ENCODE measurements around the gene FMNL2.

The FMNL2 gene

GRCh38 chr2:152646264-152646663, 311.3 kb downstream of the FMNL2 start:
- TF ChIP-seq GATA1 (IDR thresholded peaks at IDR 0.05; ENCODE audit: low read depth, low read length) (no peak), POLR2A (IDR thresholded peaks at IDR 0.05; ENCODE audit: low read length) (no peak)
- no peak for DNase-seq

GRCh38 chr2:152646775-152647174, 311.8 kb downstream of the FMNL2 start:
- TF ChIP-seq GATA1 (IDR thresholded peaks at IDR 0.05; ENCODE audit: low read depth, low read length) (no peak), POLR2A (IDR thresholded peaks at IDR 0.05; ENCODE audit: low read length) (no peak)
- DNase-seq, result no peak

GRCh38 chr2:152647552-152647951, 312.6 kb downstream of the FMNL2 start:
- TF ChIP-seq POLR2A (IDR thresholded peaks at IDR 0.05; ENCODE audit: low read length) (no peak), GATA1 (IDR thresholded peaks at IDR 0.05; ENCODE audit: low read depth, low read length) (no peak)
- DNase-seq, result no peak

GRCh38 chr2:152648336-152648735, 313.4 kb downstream of the FMNL2 start:
- no peak for DNase-seq
- TF ChIP-seq POLR2A (IDR thresholded peaks at IDR 0.05; ENCODE audit: low read length) (peak; percentile 7), GATA1 (IDR thresholded peaks at IDR 0.05; ENCODE audit: low read depth, low read length) (no peak)

- DNase-seq, result no peak
Measured at GRCh38 chr2:152649997-152650396, 315.0 kb downstream of the FMNL2 start.

GRCh38 chr2:152650768-152651371, 315.9 kb downstream of the FMNL2 start:
- TF ChIP-seq POLR2A (IDR thresholded peaks at IDR 0.05; ENCODE audit: low read length), result no peak
- no peak for TF ChIP-seq GATA1 (IDR thresholded peaks at IDR 0.05; ENCODE audit: low read depth, low read length)
- DNase-seq, result no peak

More at GRCh38 chr2:152649997-152650396, 315.0 kb downstream of the FMNL2 start:
- TF ChIP-seq GATA1 (IDR thresholded peaks at IDR 0.05; ENCODE audit: low read depth, low read length) (no peak), POLR2A (IDR thresholded peaks at IDR 0.05; ENCODE audit: low read length) (no peak)

DNA sequence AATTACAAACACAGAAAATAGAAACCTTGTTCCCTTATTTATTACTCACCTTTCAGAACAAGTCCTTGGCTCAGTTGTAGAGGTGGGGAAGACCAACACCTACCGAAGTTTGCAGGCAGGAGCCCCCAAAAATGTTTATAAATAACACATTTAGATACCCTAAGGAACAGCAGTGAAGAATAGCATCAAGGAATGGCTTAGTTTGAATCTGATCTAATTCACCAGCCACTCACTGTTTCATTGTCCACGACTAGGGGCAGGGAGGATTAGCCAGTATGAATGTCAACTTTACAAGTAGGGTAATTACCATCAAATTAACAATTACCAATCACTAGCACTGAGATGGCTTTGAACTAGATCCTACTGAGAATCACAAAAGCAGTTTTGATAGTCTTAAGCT, 316.9 kb downstream of the FMNL2 start:
- DNase-seq, result no peak
- TF ChIP-seq POLR2A (IDR thresholded peaks at IDR 0.05; ENCODE audit: low read length) (no peak), GATA1 (IDR thresholded peaks at IDR 0.05; ENCODE audit: low read depth, low read length) (no peak)

DNA sequence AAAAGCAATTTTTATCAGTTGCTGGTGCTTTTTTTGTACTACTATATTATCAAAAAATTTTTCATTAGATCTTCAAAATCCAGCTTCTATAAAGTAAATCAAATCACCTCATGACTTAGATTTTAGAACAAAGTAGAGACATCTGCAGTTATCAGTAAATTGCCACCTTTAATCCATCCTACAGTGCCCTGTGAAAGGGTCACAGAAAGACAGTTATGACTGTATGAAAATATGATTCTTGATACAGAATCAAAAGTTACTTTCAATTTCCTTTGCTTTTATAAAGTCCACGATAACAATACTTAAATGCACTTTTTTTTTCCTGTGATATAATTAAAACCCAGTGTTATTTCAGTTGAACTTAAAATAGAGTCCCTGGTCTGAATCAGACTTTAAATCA, 320.9 kb downstream of the FMNL2 start:
- DNase-seq, result no peak
- TF ChIP-seq GATA1 (IDR thresholded peaks at IDR 0.05; ENCODE audit: low read depth, low read length) (no peak), POLR2A (IDR thresholded peaks at IDR 0.05; ENCODE audit: low read length) (no peak)

GRCh38 chr2:152657043-152657442, 322.1 kb downstream of the FMNL2 start:
- no peak for DNase-seq
- TF ChIP-seq GATA1 (IDR thresholded peaks at IDR 0.05; ENCODE audit: low read depth, low read length), result no peak
- TF ChIP-seq POLR2A (IDR thresholded peaks at IDR 0.05; ENCODE audit: low read length), result no peak

GRCh38 chr2:152658221-152658620, 323.2 kb downstream of the FMNL2 start:
- DNase-seq, result no peak
- no peak for TF ChIP-seq POLR2A (IDR thresholded peaks at IDR 0.05; ENCODE audit: low read length)
- TF ChIP-seq GATA1 (IDR thresholded peaks at IDR 0.05; ENCODE audit: low read depth, low read length), result no peak

DNA sequence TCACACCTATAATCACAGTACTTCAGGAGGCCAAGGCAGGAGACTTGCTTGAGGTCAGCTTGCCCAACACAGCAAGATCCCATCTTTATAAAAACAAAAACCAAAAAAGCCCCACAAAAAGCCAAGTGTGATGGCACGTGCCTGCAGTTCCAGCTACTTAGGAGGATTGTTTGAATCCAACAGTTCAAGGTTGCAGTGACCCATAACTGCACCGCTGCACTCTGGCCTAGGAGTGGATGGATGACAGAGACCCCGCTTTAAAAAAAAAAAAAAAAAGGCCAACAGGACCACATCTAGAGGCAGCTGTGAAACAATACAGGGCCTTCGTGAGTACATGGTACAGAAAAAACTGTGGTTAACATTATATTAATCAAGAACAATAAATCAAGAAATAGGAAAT, 326.1 kb downstream of the FMNL2 start:
- DNase-seq, result no peak
- no peak for TF ChIP-seq POLR2A (IDR thresholded peaks at IDR 0.05; ENCODE audit: low read length)
- no peak for TF ChIP-seq GATA1 (IDR thresholded peaks at IDR 0.05; ENCODE audit: low read depth, low read length)

DNA sequence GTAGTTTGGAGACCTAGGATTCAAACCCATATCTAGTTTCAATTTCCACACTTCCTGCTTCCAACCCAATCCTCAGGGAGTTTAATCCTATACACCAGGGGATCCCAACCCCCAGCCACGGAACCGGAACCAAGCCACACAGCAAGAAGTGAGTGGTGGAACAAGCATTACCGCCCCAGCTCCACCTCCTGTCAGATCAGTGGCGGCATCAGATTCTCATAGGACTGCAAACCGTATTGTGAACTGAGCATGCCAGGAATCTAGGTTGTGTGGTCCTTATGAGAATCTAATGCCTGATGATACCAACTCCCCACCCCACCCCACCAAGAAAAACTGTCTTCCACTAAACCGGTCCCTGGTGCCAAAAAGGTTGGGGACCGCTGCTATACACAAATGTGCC, 329.8 kb downstream of the FMNL2 start:
- TF ChIP-seq POLR2A (IDR thresholded peaks at IDR 0.05; ENCODE audit: low read length) (no peak), GATA1 (IDR thresholded peaks at IDR 0.05; ENCODE audit: low read depth, low read length) (no peak)
- no peak for DNase-seq

GRCh38 chr2:152674334-152674733, 339.4 kb downstream of the FMNL2 start:
- TF ChIP-seq GATA1 (IDR thresholded peaks at IDR 0.05; ENCODE audit: low read depth, low read length), result no peak
- no peak for TF ChIP-seq POLR2A (IDR thresholded peaks at IDR 0.05; ENCODE audit: low read length)
- DNase-seq, result no peak

DNA sequence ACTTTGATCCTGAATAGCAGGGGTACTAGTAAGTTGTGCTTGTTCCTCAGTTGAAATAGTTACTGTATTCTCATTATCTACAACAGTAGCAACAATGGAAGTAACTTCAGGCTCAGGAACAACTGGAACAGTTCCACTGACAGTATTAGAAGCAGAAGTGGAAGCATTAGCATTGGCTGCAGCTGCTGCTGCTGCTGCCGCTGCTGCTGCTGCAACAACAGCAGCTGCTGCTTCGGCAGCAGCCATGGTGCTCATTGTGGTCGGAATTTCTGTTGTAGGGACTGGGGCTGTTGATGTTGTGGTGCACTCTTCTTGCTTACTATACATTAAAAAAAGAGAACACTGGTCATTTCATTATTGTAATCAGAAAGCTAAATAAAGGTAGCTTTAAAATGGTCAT, 341.5 kb downstream of the FMNL2 start:
- DNase-seq, result no peak
- TF ChIP-seq POLR2A (IDR thresholded peaks at IDR 0.05; ENCODE audit: low read length), result no peak
- TF ChIP-seq GATA1 (IDR thresholded peaks at IDR 0.05; ENCODE audit: low read depth, low read length), result no peak

GRCh38 chr2:152678808-152679207, 343.8 kb downstream of the FMNL2 start:
- no peak for DNase-seq
- TF ChIP-seq POLR2A (IDR thresholded peaks at IDR 0.05; ENCODE audit: low read length) (no peak), GATA1 (IDR thresholded peaks at IDR 0.05; ENCODE audit: low read depth, low read length) (no peak)

DNA sequence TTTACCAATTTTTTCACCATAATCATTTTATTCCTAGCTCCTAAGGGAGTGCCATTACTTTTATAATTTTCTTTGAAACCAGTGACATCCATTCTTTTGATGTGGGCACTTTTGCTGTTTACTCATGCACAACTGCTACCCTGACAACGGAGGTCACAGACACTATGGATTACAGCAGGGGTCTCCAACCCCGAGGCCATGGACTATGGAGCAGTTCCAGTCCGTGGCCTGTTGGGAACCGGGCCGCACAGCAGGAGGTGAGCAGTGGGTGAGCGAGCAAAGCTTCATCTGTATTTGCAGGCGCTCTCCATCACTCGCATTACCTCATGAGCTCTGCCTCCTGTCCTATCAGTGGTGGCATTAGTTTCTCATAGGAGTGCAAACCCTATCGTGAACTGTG, 347.7 kb downstream of the FMNL2 start:
- no peak for DNase-seq
- TF ChIP-seq POLR2A (IDR thresholded peaks at IDR 0.05; ENCODE audit: low read length), result no peak
- no peak for TF ChIP-seq GATA1 (IDR thresholded peaks at IDR 0.05; ENCODE audit: low read depth, low read length)

Measured in erythroblast (primary cell).